Smooth muscle cell (in vitro differentiated cells): Measurements from ENCODE around the gene PKP4. TPM values are rescaled to one million over a fixed set of nuclear protein-coding genes. Genes with fewer than 3 reads are reported as not detected.

Source experiments
- DNase-seq: peaks from one replicate; lab custom pipeline; 2025; ENCODE audit not compliant: unreplicated experiment; lab: John Stamatoyannopoulos, UW
- H2AFZ ChIP-seq: fragments of 200-600 bp; sonication (generic); 2 replicates; pipeline ENCODE4 v1.6.0; 2016; ENCODE audit warnings: antibody characterized with exemption, low read depth, mild to moderate bottlenecking
- H3F3A ChIP-seq: fragments of 200-600 bp; sonication (generic); 2 replicates; pipeline ENCODE4 v1.6.0; 2017; ENCODE audit warnings: antibody characterized with exemption, low read depth
- H3K27ac ChIP-seq: fragments of 200-600 bp; sonication (generic); 2 replicates; pipeline ENCODE4 v1.5.1; 2016; ENCODE audit warnings: low read depth, mild to moderate bottlenecking
- H3K27me3 ChIP-seq: fragments of 200-600 bp; sonication (generic); 2 replicates; pipeline ENCODE4 v1.6.1; 2016; ENCODE audit warnings: low read depth, mild to moderate bottlenecking
- H3K36me3 ChIP-seq: fragments of 200-600 bp; sonication (generic); 2 replicates; pipeline ENCODE4 v1.5.1; 2016; ENCODE audit warnings: low read depth
- H3K4me1 ChIP-seq: fragments of 200-600 bp; sonication (generic); 2 replicates; pipeline ENCODE4 v1.5.1; 2016; ENCODE audit warnings: low read depth
- H3K4me2 ChIP-seq: fragments of 200-600 bp; sonication (generic); 2 replicates; pipeline ENCODE4 v1.6.0; 2016; ENCODE audit warnings: mild to moderate bottlenecking
- H3K4me3 ChIP-seq: fragments of 200-600 bp; sonication (generic); 2 replicates; pipeline ENCODE4 v1.5.1; 2016; ENCODE audit warnings: mild to moderate bottlenecking
- H3K79me2 ChIP-seq: fragments of 200-600 bp; sonication (generic); 2 replicates; pipeline ENCODE4 v1.6.0; 2016; ENCODE audit warnings: low read depth, mild to moderate bottlenecking
- H3K9ac ChIP-seq: fragments of 200-600 bp; sonication (generic); 2 replicates; pipeline ENCODE4 v1.6.0; 2016; ENCODE audit warnings: low read depth
- H3K9me3 ChIP-seq: fragments of 200-600 bp; sonication (generic); replicated peaks from 2 replicates; pipeline ENCODE4 v1.5.1; 2016; ENCODE audit warnings: low read depth
- H4K20me1 ChIP-seq: fragments of 200-600 bp; sonication (generic); 2 replicates; pipeline ENCODE4 v1.6.0; 2016; ENCODE audit warnings: low read depth
- WGBS: methylation state at CpG from one replicate; pipeline ENCODE4 v1.1.7; 2016; ENCODE audit warnings: low lambda C conversion rate; 5-methylcytosine and 5-hydroxymethylcytosine counted together
- polyA plus RNA-seq: library from polyadenylated mRNA; unstranded; fragments of >200 nt; fragmentation: Nextera tagmentation; extraction: Ambion mirVana; gene quantifications from 2 replicates; pipeline ENCODE4 v1.2.1, GENCODE V29; 2016
- total RNA-seq: library from RNA; depleted of rRNA; stranded (reverse); fragments of >200 nt; gene quantifications from 2 replicates; pipeline ENCODE4 v1.2.3, GENCODE V29; 2014
- TF ChIP-seq, protein P1 (sequence below): fragments of 200-600 bp; sonication (generic); IDR thresholded peaks from 2 replicates; pipeline ENCODE4 v1.5.1; 2017; ENCODE audit warnings: borderline replicate concordance, mild to moderate bottlenecking, antibody characterized with exemption; ENCODE audit not compliant: insufficient read depth, poor library complexity, severe bottlenecking

The PKP4 gene
- total and polyA plus RNA-seq, 2 experiments from 2014 or later, result 2.4 to 14.0 TPM

DNA sequence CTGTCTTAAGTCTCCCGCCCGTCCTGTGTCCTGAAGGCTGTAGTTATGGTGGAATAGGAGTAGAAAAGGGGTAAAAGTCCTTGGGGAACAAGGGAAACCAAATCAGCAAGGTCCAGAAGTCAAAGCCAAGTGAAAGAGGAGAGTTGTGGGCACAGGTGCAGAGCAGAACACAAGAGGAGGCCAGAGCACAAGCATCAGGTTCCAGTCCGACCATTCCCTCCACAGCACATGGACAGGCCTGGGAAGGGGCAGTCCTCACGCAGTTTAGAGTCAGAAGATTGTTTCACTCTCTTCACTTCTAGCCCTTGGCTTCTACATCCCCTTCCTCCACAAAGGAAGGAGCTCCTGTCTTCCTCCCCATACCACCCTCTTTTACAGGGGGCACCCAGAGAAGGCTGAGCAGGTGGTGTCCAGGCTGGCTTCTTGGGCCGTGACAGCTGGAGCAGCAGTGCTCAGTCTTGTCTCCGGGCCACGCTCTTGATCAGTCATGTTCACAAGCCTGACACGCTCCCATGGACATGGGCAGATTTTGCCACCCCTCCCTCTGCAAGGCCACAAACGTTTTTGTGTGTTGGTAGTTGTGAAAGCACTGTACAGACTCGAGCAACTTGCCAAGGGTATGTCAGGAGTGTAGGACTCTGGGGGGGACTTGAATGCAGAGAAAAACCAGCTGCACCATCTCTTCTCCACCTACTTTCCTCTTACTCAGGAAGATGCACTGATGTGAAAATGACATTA, 199.9 kb downstream of the PKP4 start:
- 92% methylated on average over 10 of the region's 10 CpGs for WGBS
- TF ChIP-seq, protein P1, sequence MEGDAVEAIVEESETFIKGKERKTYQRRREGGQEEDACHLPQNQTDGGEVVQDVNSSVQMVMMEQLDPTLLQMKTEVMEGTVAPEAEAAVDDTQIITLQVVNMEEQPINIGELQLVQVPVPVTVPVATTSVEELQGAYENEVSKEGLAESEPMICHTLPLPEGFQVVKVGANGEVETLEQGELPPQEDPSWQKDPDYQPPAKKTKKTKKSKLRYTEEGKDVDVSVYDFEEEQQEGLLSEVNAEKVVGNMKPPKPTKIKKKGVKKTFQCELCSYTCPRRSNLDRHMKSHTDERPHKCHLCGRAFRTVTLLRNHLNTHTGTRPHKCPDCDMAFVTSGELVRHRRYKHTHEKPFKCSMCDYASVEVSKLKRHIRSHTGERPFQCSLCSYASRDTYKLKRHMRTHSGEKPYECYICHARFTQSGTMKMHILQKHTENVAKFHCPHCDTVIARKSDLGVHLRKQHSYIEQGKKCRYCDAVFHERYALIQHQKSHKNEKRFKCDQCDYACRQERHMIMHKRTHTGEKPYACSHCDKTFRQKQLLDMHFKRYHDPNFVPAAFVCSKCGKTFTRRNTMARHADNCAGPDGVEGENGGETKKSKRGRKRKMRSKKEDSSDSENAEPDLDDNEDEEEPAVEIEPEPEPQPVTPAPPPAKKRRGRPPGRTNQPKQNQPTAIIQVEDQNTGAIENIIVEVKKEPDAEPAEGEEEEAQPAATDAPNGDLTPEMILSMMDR, result no peak

DNA sequence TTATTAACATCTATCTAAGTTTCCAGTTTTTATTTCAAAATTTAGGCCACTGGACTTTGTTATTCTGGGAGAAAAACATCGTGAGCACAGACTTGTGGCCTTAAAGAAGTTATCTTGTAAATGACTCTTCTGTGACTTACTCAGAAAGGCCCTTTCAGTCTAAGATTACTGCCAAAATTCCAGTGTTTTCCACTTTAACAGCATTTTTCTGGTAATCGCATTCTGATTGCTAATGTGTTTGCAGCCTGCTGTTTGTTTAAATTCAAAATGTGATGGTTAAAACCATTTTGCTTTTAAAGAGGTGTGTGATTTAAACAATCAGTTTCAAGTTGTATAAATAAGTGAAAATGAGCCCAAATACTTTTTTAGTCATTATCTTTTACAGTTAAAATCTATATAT, 201.6 kb downstream of the PKP4 start:
- no peaks in the 10 kb centered on the region for H3K4me1 ChIP-seq
- no peak overlapping the region for H3K9ac ChIP-seq
- H3K27me3 ChIP-seq, result no peaks in the 10 kb centered on the region
- 23% methylated on average over 2 of the region's 2 CpGs for WGBS
- no peaks in the 10 kb centered on the region for H3F3A ChIP-seq
- H2AFZ ChIP-seq, result no peak overlapping the region
- TF ChIP-seq, protein P1, result no peak
- H3K36me3 ChIP-seq, result no peaks in the 10 kb centered on the region
- H3K4me2 ChIP-seq, result no peak overlapping the region
- H3K79me2 ChIP-seq, result no peaks in the 10 kb centered on the region
- no peaks in the 10 kb centered on the region for H4K20me1 ChIP-seq
- DNase-seq, result no peak
- no peaks in the 10 kb centered on the region for H3K9me3 ChIP-seq
- no peak overlapping the region for H3K4me3 ChIP-seq
- no peak overlapping the region for H3K27ac ChIP-seq

More for the DNA sequence above, 199.9 kb downstream of the PKP4 start:
- Histone ChIP-seq H3K4me3 (no peak overlapping the region), H2AFZ (no peak overlapping the region), H3K4me2 (no peak overlapping the region), H4K20me1 (no peaks in the 10 kb centered on the region), H3K79me2 (no peaks in the 10 kb centered on the region), H3K36me3 (no peaks in the 10 kb centered on the region), H3K9ac (no peak overlapping the region), H3K4me1 (no peaks in the 10 kb centered on the region), H3F3A (no peaks in the 10 kb centered on the region), H3K9me3 (no peaks in the 10 kb centered on the region), H3K27ac (no peak overlapping the region), H3K27me3 (no peaks in the 10 kb centered on the region)
- no peak for DNase-seq

DNA sequence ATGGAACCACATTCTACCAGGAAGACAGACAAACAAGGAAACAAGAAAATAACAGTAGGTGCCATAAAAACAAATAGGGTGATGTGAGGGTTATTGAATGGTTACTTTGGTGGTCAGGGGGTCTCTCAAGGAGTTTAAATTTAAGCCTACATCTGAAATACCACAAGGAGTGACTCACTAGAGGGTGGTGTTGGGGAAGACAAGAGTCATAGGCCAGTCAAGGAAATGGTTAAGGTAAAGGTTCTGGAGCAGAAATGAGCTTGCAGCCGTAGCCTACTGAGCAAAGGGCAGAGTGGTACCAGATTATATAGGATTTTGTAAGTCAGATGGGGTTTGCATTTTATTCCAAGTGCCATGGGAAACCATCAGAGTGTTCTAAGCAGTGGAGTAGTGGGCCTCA, 202.7 kb downstream of the PKP4 start:
- DNase-seq, result no peak
- H3K79me2 ChIP-seq, result no peaks in the 10 kb centered on the region
- H3K9me3 ChIP-seq, result no peaks in the 10 kb centered on the region
- H4K20me1 ChIP-seq, result no peaks in the 10 kb centered on the region
- H3K27ac ChIP-seq, result no peak overlapping the region
- no peaks in the 10 kb centered on the region for H3F3A ChIP-seq
- TF ChIP-seq, protein P1, result no peak
- no peak overlapping the region for H3K4me3 ChIP-seq
- WGBS, result 85% methylated on average over 1 of the region's 1 CpG
- H3K27me3 ChIP-seq, result no peaks in the 10 kb centered on the region
- no peaks in the 10 kb centered on the region for H3K36me3 ChIP-seq
- no peak overlapping the region for H3K9ac ChIP-seq
- no peak overlapping the region for H2AFZ ChIP-seq
- no peaks in the 10 kb centered on the region for H3K4me1 ChIP-seq
- no peak overlapping the region for H3K4me2 ChIP-seq

DNA sequence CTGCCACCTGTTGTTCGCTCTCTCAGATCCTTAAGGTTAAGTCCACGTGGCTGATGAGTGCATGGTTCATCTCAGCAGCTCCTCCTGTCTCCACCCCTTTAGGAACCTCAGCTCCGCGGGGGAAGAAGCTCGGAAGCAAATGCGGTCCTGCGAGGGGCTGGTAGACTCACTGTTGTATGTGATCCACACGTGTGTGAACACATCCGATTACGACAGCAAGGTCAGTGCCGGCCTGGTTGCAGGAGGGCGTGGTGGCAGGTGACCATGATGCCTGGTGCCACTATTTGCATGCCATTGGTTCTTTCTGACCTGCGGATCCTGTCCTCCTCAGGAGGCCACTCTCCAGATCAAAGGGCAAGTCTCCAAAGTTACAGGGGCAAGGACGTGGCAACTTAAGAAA, 204.5 kb downstream of the PKP4 start:
- Histone ChIP-seq H3K36me3 (no peaks in the 10 kb centered on the region), H3K9me3 (no peaks in the 10 kb centered on the region), H2AFZ (no peak overlapping the region), H3K27me3 (no peaks in the 10 kb centered on the region), H3K27ac (no peak overlapping the region), H3K4me1 (peaks cover 7% of the 10 kb centered on the region), H3K9ac (no peak overlapping the region), H3K79me2 (no peaks in the 10 kb centered on the region), H3F3A (no peaks in the 10 kb centered on the region), H3K4me3 (no peak overlapping the region), H3K4me2 (no peak overlapping the region), H4K20me1 (no peaks in the 10 kb centered on the region)
- TF ChIP-seq, protein P1, result no peak
- 96% methylated on average over 14 of the region's 14 CpGs for WGBS
- DNase-seq, result no peak
